ENCODE data around the gene ZNF586.
"Not testable (repeated sequence)": the region's sequence is repeated elsewhere in the genome, so short reads cannot be mapped to it uniquely, and the experiment has no call there.

DNA sequence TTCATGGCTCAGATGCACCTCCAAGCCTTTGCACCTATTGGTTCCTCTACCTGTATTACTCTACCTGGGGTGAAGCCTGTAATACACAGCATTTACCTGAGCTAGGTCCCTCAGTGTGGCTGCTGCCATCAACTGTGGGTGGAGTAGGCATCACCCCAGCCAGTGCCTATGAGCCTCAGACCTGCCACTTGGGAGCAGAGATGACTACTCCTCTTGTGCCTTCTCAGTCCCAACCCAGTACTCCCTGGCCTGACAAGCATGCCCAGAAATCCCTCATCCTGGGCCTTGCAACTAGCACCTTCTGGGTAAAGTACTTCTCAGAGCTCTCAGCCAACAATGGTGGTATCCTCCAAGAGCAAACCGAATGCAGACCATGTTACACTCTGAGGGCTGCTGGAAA lies 27.1 kb downstream of the ZNF586 start:
- TF ChIP-seq, protein P1, sequence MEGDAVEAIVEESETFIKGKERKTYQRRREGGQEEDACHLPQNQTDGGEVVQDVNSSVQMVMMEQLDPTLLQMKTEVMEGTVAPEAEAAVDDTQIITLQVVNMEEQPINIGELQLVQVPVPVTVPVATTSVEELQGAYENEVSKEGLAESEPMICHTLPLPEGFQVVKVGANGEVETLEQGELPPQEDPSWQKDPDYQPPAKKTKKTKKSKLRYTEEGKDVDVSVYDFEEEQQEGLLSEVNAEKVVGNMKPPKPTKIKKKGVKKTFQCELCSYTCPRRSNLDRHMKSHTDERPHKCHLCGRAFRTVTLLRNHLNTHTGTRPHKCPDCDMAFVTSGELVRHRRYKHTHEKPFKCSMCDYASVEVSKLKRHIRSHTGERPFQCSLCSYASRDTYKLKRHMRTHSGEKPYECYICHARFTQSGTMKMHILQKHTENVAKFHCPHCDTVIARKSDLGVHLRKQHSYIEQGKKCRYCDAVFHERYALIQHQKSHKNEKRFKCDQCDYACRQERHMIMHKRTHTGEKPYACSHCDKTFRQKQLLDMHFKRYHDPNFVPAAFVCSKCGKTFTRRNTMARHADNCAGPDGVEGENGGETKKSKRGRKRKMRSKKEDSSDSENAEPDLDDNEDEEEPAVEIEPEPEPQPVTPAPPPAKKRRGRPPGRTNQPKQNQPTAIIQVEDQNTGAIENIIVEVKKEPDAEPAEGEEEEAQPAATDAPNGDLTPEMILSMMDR (IDR thresholded peaks at IDR 0.05), result not testable (repeated sequence)
- not testable (repeated sequence) for TF ChIP-seq POLR2A, POLR2AphosphoS5, EP300 (IDR thresholded peaks at IDR 0.05)
